IMR-90 (cell line): ENCODE data around the gene PCMTD2. TPM values are rescaled to one million over a fixed set of nuclear protein-coding genes. Genes with fewer than 3 reads are reported as not detected.

Experiments used
- ATAC-seq: fragments of 200-7000 bp; cut with Tn5 transposase; 2 replicates; pipeline ENCODE4 v1.9.1; 2020; ENCODE audit warnings: low read depth, mild to moderate bottlenecking, moderate library complexity
- BruUV-seq: library from RNA; stranded (reverse); fragments of 400-500 nt; replicated peaks from 2 replicates; lab custom pipeline; 2021; lab: Mats Ljungman, UMichigan
- CTCF ChIA-PET: fragments of 300-600 bp; formaldehyde crosslinking; extraction: SDS; loops from one replicate; lab custom pipeline; 2021; ENCODE audit warnings: antibody characterized with exemption; lab: Yijun Ruan, JAX
- POLR2A ChIA-PET: fragments of 300-600 bp; sonication (Branson Sonifier 250); formaldehyde crosslinking; loops from one replicate; lab custom pipeline; 2022; ENCODE audit warnings: antibody characterized with exemption; ENCODE audit not compliant: unreplicated experiment; lab: Charles Lee
- DNase-seq: peaks from one replicate; pipeline ENCODE4 v3.0.0; 2013
- H2AFZ ChIP-seq: replicated peaks from 2 replicates; pipeline ENCODE3; 2013; ENCODE audit warnings: low read length, mild to moderate bottlenecking; ENCODE audit not compliant: poor library complexity
- H2AK5ac ChIP-seq: 2 replicates; pipeline ENCODE4 v1.6.1; 2013; ENCODE audit warnings: low read depth, low read length, inconsistent platforms
- H2AK9ac ChIP-seq: replicated peaks from 2 replicates; pipeline ENCODE3; 2013; ENCODE audit warnings: mild to moderate bottlenecking, low read depth, low read length, moderate library complexity; ENCODE audit not compliant: poor library complexity
- H2BK120ac ChIP-seq: 2 replicates; pipeline ENCODE4 v1.6.1; 2013; ENCODE audit warnings: low read depth, low read length, inconsistent platforms
- H2BK15ac ChIP-seq: 3 replicates; pipeline ENCODE4 v1.6.1; 2013; ENCODE audit warnings: low read depth, low read length, inconsistent platforms
- H2BK20ac ChIP-seq: 2 replicates; pipeline ENCODE4 v1.6.1; 2013; ENCODE audit warnings: low read depth, mild to moderate bottlenecking, inconsistent platforms, low read length, moderate library complexity
- H2BK5ac ChIP-seq: 2 replicates; pipeline ENCODE4 v1.6.1; 2013; ENCODE audit warnings: mild to moderate bottlenecking, low read depth, low read length, inconsistent platforms; ENCODE audit not compliant: poor library complexity, severe bottlenecking
- H3K14ac ChIP-seq: replicated peaks from 2 replicates; pipeline ENCODE4 v1.6.1; 2013; ENCODE audit warnings: low read depth, low read length, inconsistent platforms
- H3K18ac ChIP-seq: 2 replicates; pipeline ENCODE4 v1.6.1; 2013; ENCODE audit warnings: low read depth, low read length, control low read depth
- H3K23ac ChIP-seq: 2 replicates; pipeline ENCODE4 v1.6.1; 2013; ENCODE audit warnings: low read depth, low read length, inconsistent platforms
- H3K27ac ChIP-seq: 2 replicates; pipeline ENCODE4 v1.5.1; 2013; ENCODE audit warnings: mild to moderate bottlenecking, control low read depth, low read length; ENCODE audit not compliant: insufficient read depth
- H3K27me3 ChIP-seq: 2 replicates; pipeline ENCODE4 v1.6.1; 2013; ENCODE audit warnings: low read length; ENCODE audit not compliant: control insufficient read depth, insufficient read depth
- H3K36me3 ChIP-seq: 2 replicates; pipeline ENCODE4 v1.6.1; 2013; ENCODE audit warnings: low read length, mixed read lengths; ENCODE audit not compliant: control insufficient read depth, insufficient read depth
- H3K4ac ChIP-seq: 2 replicates; pipeline ENCODE4 v1.6.1; 2013; ENCODE audit warnings: low read depth, low read length, inconsistent platforms
- H3K4me1 ChIP-seq: 2 replicates; pipeline ENCODE4 v1.6.1; 2013; ENCODE audit warnings: low read length, mixed read lengths; ENCODE audit not compliant: control insufficient read depth, insufficient read depth
- H3K4me2 ChIP-seq: 2 replicates; pipeline ENCODE4 v1.6.1; 2013; ENCODE audit warnings: low read depth, mild to moderate bottlenecking, control low read depth, low read length, moderate library complexity
- H3K4me3 ChIP-seq: 2 replicates; pipeline ENCODE4 v1.5.1; 2013; ENCODE audit warnings: low read depth, mild to moderate bottlenecking, control low read depth, low read length, moderate library complexity; ENCODE audit not compliant: insufficient read depth
- H3K56ac ChIP-seq: 2 replicates; pipeline ENCODE4 v1.6.1; 2013; ENCODE audit warnings: low read length, inconsistent platforms; ENCODE audit not compliant: insufficient read depth; ENCODE audit errors: extremely low read depth
- H3K79me1 ChIP-seq, 2 experiments: 2 replicates each; pipeline ENCODE4 v1.6.1; 2013; ENCODE audit warnings: low read length in 2 of 2, inconsistent platforms in 1 of 2, low read depth in 1 of 2
- H3K9ac ChIP-seq: 2 replicates; pipeline ENCODE4 v1.6.1; 2013; ENCODE audit warnings: low read depth, low read length, control low read depth
- H3K9me1 ChIP-seq: 2 replicates; pipeline ENCODE4 v1.6.1; 2013; ENCODE audit warnings: low read length, inconsistent platforms; ENCODE audit not compliant: insufficient read depth
- H3K9me3 ChIP-seq: 2 replicates; pipeline ENCODE4 v1.6.1; 2013; ENCODE audit warnings: low read length; ENCODE audit not compliant: control insufficient read depth, insufficient read depth
- H4K20me1 ChIP-seq: 2 replicates; pipeline ENCODE4 v1.6.1; 2013; ENCODE audit warnings: low read length, inconsistent platforms; ENCODE audit not compliant: insufficient read depth
- H4K5ac ChIP-seq: 2 replicates; pipeline ENCODE4 v1.6.1; 2013; ENCODE audit warnings: mild to moderate bottlenecking, low read depth, low read length, control low read depth
- H4K8ac ChIP-seq, 2 experiments: 2 replicates each; pipeline ENCODE4 v1.6.1; 2013; ENCODE audit warnings: low read depth in 2 of 2, low read length in 2 of 2, control low read depth in 1 of 2, inconsistent platforms in 1 of 2
- H4K91ac ChIP-seq: 2 replicates; pipeline ENCODE4 v1.6.1; 2013; ENCODE audit warnings: low read depth, low read length, inconsistent platforms; ENCODE audit not compliant: insufficient read depth
- RCOR1 ChIP-seq: IDR thresholded peaks from 2 replicates; pipeline ENCODE4 v1.6.1; 2012; ENCODE audit warnings: mild to moderate bottlenecking, low read length, improper control_type of control experiment; ENCODE audit not compliant: insufficient replicate concordance
- RFX5 ChIP-seq: IDR thresholded peaks from 2 replicates; pipeline ENCODE4 v1.8.0; 2012; ENCODE audit warnings: low read depth, mild to moderate bottlenecking, low read length, moderate library complexity
- SMC3 ChIP-seq: fragments of 150-350 bp; IDR thresholded peaks from 2 replicates; pipeline ENCODE4 v1.6.1; 2016; ENCODE audit warnings: low read depth, mild to moderate bottlenecking, antibody characterized with exemption, low read length, moderate library complexity
- WGBS, 2 experiments: methylation state at CpG; one replicate each; pipeline versions ENCODE4 v1.1.5 to v1.1.7; 2013; ENCODE audit warnings: missing lambda C conversion rate in 2 of 2; ENCODE audit not compliant: insufficient read length in 1 of 2; ENCODE audit errors: extremely low coverage in 2 of 2; 5-methylcytosine and 5-hydroxymethylcytosine counted together
- dilution Hi-C: fragments of 300-500 bp; cut with HindIII; formaldehyde crosslinking; loops from one replicate; pipeline ENCODE4 v1.14.3; 2018; ENCODE audit warnings: low sequenced_read_pairs; ENCODE audit not compliant: unreplicated experiment
- in situ Hi-C: fragments of 300-500 bp; cut with MboI; formaldehyde crosslinking; loops from 3 replicates; pipeline ENCODE4 v1.14.3; 2019; ENCODE audit warnings: low sequenced_read_pairs, inconsistent platforms, mixed read lengths
- intact Hi-C: fragments of 100-400 bp; cut with micrococcal nuclease; formaldehyde crosslinking; loops from 2 replicates; pipeline ENCODE4 v1.10.0; 2022
- polyA plus RNA-seq, 3 experiments: library from polyadenylated mRNA; depleted of rRNA; stranded (reverse); fragments of >200 nt; gene quantifications; 2 replicates each; pipeline ENCODE4 v1.2.3, GENCODE V29; 2012; ENCODE audit warnings: low replicate concordance in 1 of 3
- total RNA-seq: library from RNA; depleted of rRNA; stranded (reverse); fragments of >200 nt; gene quantifications from 2 replicates; pipeline ENCODE4 v1.2.3, GENCODE V29; 2012
- TF ChIP-seq, protein P1 (sequence below): fragments of 150-350 bp; IDR thresholded peaks from 2 replicates; pipeline ENCODE4 v1.6.1; 2016; ENCODE audit warnings: low read depth, mild to moderate bottlenecking, low read length, moderate library complexity, borderline replicate concordance

PCMTD2 gene
- total and polyA plus RNA-seq, 2 of the 4 experiments (the other 2 are of a cell fraction): 23.6 to 28.3 TPM

- in situ Hi-C loops: no loop called here
- Histone ChIP-seq H2BK120ac (no peak overlapping the region), H2BK5ac (no peak overlapping the region), H4K91ac (no peak overlapping the region), H3K14ac (no peak overlapping the region), H2AK9ac (peak overlapping the region; percentile 35), H3K27me3 (no peaks in the 10 kb centered on the region), H3K56ac (no peak overlapping the region), H3K4ac (no peak overlapping the region), H2AK5ac (no peak overlapping the region), H3K23ac (no peak overlapping the region), H3K18ac (no peak overlapping the region), H2BK20ac (no peak overlapping the region), H3K9ac (no peak overlapping the region), H3K79me1 (peaks cover 9 to 15% of the 10 kb centered on the region in 2 experiments; a peak in 3 of 4 replicates), H4K5ac (no peak overlapping the region), H4K20me1 (0 out of 2 replicates have a peak, but pooled peaks cover 9% of the 10 kb centered on the region), H3K9me3 (no peaks in the 10 kb centered on the region), H3K4me1 (no peaks in the 10 kb centered on the region; the same call in 1 of the 2 replicates), H4K8ac (no peak overlapping the region), H3K4me3 (no peak overlapping the region), H3K4me2 (no peak overlapping the region), H2AFZ (peak overlapping the region; percentile 17), H3K9me1 (peaks cover 13% of the 10 kb centered on the region), H3K27ac (no peak overlapping the region), H3K36me3 (peaks cover 17% of the 10 kb centered on the region), H2BK15ac (no peak overlapping the region)
- BruUV-seq: no TSS peak
- TF ChIP-seq RCOR1 (no peak), SMC3 (no peak), RFX5 (no peak)
- TF ChIP-seq, protein P1, sequence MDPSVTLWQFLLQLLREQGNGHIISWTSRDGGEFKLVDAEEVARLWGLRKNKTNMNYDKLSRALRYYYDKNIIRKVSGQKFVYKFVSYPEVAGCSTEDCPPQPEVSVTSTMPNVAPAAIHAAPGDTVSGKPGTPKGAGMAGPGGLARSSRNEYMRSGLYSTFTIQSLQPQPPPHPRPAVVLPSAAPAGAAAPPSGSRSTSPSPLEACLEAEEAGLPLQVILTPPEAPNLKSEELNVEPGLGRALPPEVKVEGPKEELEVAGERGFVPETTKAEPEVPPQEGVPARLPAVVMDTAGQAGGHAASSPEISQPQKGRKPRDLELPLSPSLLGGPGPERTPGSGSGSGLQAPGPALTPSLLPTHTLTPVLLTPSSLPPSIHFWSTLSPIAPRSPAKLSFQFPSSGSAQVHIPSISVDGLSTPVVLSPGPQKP: no peak
- intact Hi-C loops: no loop called here
- dilution Hi-C loops: no loop called here
- ATAC-seq (no peak), DNase-seq (no peak)
- POLR2A ChIA-PET: no interaction called here
- CTCF ChIA-PET: no interaction called here
- 99% methylated on average over 12 of the region's 53 CpGs; no CpG with 5 or more reads in 1 of the 2 experiments for WGBS, 2 experiments
Observed at GRCh38 chr20:64269604-64270411, 14.3 kb downstream of the PCMTD2 start.
